HG03095 (cell line): ENCODE measurements around the gene ARFGEF3.

ENCODE experiments used
- ATAC-seq: cut with Tn5 transposase; IDR thresholded peaks from one replicate; pipeline ENCODE4 v1.9.1; 2021; ENCODE audit warnings: moderate library complexity; ENCODE audit not compliant: unreplicated experiment

The ARFGEF3 gene

DNA sequence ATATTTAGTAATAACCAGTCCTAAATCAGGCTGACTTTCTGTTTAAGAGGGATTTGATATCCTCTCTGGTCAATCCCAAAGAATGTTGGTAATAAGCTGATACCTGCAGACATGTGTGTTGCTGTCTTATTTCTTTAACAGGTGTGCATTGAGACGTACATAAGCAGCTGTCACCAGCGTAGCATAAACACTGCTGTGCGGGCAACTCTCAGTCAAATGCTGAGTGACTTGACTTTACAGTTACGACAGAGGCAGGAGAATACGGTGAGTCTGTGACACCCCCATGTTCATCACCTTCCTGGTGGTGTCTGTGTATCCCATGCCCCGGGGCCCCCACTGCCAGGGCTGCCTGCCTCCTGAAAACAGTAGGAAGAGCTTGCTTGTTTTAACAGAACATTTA lies 76.6 kb downstream of the ARFGEF3 start:
- no peak for ATAC-seq

DNA sequence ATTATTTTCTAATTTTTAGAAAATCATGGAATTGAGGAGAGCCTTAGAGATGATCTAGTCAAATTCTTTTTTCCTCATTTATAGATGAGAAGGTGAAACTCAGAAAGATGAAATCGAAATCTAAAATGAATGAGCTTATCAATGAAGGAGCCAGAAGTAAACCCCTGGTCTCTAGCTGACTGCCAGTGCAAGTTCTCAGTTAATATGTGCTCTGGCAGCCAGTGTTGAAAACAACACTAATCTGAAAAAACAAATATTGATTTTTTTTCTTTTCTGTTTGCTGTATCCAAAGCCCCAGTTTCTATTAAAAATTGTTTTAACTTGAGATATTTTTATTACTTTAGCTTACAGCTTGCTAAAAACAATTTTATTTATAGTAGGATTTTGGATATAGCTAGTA lies 78.0 kb downstream of the ARFGEF3 start:
- no peak for ATAC-seq

DNA sequence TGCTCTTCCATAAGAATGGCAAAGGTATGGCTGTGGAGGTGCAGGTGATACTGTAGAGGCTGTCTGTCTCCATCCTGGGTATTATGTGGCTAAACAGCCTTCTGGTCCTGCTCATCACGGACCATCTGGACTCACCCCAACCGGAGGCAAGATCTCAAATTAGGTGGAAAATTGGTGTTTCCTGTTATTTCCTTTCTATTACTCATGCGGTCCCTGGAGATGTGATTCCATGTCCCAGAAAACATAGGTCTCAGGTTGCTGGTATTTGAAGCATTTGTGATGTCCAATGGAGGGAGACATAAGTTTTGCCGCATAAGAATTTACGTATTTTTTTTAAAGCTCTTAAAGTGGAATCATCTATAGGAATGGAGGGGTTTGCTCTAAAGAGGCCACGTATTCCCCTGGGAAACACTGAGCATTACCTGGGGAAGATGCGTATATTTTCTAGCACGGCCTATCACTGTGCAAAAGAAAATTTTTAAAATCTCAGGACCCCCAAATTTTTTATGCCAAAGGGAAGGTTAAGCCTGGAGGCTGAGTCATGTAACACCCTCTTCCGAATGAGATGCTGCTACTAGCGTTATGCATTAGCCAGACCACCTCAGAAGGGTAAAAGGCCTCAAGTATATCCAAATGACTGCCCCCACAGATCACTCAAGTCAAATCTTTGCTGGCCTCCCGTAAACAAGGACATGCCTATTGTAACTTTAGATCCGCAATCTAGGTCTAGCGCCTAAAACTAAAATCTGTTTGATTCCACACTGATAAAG lies 78.9 kb downstream of the ARFGEF3 start:
- ATAC-seq = no peak

DNA sequence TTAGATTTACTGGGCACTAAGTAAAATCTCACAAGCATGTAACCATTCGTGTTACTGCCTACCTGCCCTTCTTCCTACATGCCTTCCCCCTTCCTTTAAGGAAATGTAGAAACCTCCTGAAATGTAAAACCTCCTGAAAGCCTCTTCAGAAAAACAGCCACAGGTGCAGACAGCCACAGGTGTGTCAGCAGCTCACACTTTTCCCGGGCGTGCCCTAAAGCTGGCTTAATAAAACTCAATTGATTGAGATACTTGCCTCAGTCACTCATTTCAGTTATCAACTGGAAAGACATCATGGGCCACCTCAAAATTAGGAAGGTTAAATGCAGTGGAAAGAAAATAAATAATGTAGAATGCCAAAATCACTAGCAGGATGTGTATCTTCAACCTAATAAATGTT lies 79.6 kb downstream of the ARFGEF3 start:
- no peak for ATAC-seq

DNA sequence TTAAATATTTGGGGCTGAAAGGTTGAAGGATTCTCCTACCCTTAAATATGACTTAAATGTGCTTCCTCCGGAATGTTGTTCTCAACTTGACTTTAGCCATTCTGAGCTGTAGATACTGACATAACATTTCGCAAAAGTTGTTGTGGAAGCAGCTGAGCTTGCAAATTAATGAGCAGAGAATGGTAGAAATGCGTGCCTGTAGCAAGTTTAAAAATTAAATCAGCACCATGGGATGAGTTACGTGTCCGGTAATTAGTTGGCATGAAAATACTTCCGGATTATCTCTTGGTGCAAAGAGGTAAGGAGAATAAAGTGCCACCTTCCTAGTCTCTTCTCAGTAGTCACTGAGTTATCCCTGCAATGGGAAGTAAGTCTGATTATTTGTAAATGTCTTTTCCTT lies 80.2 kb downstream of the ARFGEF3 start:
- no peak for ATAC-seq

DNA sequence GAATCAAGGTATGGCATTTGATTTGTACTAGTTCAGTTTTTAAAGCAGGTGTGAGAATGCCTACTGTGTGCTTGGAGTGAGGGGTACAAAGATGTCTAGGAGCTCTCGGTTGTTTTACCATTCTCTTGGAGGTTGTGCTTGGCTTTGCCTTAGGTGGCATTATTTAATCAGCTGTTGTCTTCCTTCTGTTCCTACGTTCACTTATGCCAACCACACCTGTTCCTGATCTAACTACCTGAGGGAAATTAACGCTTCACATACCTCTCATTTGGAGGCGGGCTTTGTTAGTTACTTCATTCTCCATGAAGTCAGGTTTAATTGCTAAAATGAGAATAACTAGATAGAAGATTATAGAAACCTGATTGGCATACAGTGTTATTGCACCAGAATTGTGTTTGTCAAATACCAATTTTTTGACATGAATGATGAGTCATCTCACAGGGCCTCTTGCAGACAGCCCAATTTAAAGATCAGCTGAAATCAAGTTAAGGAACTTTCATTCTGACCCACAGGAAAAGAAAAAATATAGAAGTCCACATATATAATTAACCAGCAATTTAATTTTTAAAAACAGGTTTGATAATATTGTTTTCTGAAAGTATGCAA lies 81.4 kb downstream of the ARFGEF3 start:
- no peak for ATAC-seq

DNA sequence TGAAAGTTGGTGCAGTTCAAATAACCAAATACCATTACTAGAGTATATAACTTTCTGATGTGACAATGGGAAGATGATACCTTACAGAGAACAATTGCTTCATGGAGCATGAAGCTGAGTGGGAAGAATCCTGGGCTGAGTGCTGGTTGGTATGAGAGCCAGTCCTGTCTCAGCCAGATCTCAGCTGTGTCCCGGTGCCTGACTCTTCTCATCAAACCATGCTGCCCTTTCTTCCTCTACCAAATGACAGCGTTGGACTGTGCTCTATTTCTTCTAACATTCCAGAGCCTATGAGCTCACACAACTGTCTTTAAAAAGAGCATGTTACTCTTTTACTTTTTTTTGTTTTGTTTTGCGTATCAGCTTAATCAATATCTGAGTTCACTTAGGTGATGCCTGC lies 84.0 kb downstream of the ARFGEF3 start:
- no peak for ATAC-seq

DNA sequence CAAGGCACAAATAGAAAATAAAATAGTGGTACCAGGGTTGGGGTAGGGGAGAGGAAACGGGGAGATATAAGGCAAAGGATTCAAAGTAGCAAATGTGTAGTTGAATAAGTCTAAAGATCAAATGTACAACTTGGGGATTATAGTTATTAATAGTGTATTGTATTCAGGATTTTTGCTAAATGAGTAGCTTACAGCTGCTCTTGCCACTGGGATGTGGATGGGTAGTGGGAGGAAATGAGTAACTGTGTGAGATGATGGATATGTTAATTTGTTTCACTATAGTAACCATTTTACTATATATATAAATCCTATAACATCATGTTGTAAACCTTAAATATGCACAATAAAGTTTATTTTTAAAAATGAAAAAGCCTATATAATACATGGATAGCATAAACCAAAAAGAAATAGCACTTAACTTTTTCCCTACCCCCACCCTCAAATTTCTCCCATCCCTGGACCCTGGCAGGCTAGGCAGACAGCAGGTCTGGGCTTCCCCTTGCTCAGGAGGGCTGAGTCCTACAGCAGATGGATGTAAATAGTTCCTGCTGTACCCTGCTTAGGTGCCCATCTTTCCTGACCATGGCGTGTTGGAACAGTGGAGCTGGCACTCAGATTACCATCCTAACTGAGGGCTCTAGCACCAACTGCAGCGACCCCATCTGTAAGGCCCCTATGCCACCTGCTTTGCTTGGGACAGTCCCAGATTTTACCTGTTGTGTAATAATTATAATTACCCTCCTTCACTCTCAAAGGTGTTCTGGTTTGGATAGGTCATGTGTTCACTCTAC lies 85.1 kb downstream of the ARFGEF3 start:
- ATAC-seq = no peak

DNA sequence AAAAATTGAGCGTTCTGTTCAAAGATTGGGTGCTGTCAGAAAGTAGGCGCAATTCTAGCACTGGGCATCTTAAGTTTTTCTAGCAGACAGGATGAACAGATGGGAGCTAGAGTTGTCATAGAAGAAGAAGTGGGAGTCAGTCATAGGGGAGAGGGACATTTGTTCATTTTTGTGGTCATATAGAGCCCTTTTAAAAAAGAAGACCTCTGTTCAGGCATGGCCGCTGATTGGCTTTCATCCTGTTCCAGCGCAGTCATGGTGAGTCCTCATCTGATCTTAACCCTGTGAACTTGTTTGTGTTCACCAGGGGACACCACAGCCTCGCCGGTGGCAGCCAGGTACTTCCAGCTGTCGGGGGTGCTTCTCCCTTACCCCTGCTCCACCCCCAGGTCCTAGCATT lies 86.3 kb downstream of the ARFGEF3 start:
- no peak for ATAC-seq

DNA sequence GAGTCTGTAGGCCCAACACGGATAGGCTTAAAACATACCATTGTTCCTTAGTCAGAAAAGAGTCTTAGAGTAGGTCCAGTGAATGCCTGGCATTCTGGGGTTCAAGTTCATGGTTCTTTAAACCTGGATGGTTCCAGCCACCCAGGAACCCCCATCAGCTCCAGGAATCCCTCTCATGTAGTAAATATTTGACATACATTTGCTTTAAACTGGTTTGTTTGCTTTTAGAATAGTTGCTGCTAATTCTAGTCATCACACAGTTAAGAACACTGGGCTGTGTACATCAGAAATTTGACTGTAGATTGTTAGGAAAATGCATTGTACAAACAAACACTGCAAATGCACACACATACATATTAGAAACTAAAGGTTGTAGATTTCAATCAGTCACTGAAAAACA lies 87.1 kb downstream of the ARFGEF3 start:
- no peak for ATAC-seq

DNA sequence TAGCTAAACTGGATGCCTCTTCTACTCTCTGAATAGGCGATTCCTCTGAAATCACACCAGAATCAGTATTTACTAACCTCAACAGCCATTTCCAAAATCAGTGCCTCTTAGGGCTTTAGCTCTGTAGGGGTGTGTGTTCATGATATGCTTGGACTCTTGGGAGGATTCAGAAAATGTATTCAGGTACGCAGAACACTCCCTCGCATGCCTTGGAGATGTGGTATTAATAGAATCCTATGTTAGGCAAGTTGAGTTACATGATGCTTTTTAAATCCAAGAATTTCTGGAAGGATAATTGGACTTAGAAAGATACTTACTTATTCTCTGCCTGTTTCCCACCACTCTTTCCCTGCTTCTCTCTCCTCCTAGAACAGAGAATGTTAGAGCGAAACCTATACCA lies 88.3 kb downstream of the ARFGEF3 start:
- no peak for ATAC-seq

DNA sequence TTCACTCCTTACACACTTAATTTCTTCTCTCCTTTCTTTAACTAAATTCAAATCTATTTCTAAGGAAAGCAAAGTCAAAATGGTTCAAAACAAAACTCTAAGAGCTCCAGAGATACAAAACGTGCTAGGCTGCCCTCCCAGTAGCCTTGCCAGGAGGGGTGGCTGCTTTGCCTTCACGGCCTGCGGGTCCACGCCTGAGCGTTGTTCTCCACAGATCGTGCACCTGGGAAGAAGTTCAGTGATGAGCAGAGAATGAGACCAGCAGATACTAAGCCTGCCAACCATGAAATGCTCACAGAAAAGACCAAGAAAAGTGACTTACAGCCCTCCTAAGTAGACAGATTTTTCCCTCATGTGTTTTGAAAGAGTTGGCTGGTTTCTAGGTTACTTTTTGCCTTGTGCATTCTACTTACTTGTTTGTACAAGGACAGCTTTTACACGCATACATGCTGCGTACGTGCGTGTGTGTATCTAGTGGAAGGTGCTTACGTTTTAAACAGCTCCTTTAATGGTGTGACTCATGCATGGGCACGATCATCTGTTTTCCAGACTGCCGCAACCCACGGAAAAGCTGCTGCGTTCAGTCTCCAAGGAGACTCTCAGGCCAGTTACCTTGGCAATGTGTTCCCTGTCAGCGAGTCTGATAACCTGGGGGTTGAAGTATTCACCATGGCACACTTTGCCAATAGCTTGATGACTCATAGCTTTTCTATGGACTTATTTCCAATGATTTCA lies 88.9 kb downstream of the ARFGEF3 start:
- ATAC-seq = no peak

DNA sequence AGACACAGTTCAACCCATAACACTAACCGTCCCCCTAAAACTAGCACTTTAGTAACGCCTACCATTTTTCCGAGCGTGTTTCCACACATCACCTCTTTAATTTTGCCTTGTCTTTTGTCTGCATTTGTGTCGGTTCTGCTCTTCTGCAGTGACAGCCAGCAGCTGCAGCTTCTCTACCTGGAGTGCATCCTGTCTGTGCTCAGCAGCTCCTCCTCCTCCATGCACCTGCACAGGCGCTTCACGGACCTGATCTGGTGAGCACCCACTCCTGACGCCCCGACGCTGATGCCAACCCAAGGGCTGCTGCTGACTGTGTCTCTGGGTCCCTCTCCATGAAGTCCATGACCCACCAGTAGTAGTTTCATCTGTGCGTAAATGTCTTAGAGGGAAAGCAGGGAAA lies 92.0 kb downstream of the ARFGEF3 start:
- no peak for ATAC-seq

DNA sequence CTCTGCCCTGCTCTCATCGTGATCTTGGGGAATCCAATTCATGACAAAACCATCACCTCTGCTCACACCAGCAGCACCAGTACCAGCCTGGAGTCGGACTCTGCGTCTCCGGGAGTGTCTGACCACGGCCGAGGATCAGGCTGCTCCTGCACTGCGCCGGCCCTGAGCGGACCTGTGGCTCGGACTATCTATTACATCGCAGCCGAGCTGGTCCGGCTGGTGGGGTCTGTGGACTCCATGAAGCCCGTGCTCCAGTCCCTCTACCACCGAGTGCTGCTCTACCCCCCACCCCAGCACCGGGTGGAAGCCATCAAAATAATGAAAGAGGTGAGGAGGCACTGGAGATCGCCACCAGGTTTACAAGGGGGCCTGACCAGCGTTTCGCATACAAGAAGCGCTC lies 93.7 kb downstream of the ARFGEF3 start:
- no peak for ATAC-seq

DNA sequence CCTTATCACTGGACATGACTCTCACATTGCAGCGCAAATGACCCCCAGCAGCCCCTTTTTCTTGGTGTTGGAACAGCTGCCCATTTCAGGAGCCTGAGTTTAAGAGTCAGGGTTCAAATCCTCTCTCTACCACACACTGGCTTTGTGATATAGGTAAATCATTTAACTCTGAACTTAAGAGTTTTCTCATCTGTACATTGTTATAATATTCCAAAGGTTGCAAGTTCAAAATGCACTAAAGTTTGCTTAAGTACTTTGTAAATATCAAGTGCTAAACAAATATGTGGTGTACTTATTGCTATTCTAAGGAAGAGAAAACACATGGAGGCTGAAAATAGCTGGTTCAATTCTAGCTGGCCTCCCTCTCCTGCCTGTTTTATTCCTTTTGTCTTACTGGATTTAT lies 95.9 kb downstream of the ARFGEF3 start:
- no peak for ATAC-seq

DNA sequence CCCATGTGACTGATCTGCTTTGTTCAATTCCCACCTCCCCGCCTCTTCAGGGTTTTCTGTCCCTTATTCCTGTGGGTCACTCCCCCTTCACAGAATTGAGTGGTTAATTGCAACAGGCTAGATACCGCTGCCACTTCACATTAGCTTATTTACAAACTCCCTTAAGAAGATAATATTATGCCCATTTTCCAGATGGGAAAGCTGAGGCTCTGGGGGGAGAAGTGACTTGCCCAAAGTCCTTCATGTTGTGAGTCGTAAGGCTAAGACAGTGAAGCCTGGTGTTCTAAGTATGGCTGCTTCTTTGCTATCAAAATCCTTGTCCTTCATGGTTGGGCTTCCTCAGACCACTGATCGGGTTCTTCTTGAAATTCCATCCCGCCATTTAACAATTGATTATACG lies 96.5 kb downstream of the ARFGEF3 start:
- no peak for ATAC-seq

DNA sequence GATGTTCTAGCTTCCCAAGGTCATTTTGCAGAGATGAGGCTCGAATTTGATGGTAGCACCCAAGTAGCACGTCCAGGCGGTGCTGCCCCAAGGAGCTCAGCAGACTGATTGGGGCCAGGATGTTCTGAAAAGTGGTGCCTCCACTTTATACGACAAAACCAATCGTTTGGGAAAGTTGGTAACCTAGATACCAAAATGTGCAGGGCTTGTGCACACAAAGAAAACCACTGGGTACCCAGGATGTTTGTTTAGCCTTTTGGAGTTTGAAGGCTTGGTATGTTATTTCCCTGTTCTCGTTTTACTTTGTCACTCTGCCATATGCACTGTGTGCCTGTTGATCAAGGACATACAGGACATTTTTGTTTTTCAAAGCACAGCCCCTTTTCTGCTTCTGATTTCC lies 97.3 kb downstream of the ARFGEF3 start:
- ATAC-seq = no peak

DNA sequence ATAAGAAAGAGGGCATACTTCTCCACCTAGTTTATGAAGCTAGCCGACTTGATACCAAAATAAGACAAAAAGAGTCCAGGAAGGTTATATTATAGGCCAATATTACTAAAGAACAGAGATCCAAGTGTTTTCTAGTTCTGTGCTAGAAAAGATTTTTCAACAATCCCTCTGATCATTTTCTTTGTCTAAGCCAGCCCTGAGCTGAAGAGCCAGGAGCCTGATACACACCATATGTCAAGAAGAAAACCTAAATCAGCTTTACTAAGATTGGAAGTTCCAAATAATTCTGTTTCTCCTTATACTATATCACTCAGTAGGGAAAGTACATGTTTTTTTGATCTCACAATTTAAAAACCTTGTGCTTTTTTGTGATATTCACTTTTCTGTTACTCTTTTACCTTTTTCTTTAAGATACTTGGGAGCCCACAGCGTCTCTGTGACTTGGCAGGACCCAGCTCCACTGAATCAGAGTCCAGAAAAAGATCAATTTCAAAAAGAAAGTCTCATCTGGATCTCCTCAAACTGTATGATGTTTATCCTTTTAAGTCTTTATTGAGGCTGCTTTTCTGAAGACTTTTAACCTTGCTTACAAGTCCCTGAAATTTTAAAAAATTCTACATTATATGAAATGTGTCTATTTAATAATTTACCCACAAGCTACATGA lies 99.5 kb downstream of the ARFGEF3 start:
- no peak for ATAC-seq

DNA sequence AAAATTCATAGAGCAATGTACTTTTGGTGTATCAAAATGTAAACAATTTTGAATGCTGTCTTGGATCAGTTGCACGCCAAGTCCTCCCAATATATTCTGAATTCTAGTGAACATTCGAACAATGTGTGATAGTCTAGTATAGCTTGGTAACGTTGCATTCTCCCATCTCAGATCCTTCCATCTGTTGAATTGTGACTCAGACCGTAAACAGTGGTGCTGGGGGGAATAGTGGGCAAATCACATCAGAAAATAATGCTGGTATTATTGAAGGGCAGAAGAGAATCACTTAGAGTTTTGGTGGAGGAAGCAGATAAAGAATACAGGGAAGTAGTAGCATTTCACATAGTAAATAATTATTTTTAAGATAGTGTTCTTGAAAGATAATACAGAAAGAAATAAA lies 102.2 kb downstream of the ARFGEF3 start:
- ATAC-seq = no peak

DNA sequence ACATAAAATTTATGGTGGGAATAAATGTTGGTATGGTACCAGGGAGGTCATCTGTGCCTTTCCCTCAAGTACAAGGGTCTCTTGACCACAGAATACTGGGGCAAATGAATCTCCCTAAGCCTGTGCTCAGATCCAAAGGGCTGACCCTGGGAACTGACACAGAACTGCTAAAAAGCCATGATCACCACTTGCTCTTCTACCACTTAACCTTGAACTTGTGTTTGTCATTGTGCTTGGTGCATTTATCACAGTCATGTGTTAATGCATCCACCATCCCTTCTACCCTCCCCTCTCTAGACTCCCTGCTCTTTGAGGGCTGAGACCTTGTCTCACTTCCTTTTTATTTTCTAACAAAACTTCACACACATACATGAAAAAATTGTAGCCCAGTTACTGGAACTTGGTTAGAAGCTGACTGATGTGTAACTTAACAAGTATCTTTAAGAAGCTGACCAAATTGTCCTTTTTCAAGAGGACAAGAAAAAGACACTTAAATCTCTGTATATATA lies 102.7 kb downstream of the ARFGEF3 start:
- ATAC-seq = no peak

DNA sequence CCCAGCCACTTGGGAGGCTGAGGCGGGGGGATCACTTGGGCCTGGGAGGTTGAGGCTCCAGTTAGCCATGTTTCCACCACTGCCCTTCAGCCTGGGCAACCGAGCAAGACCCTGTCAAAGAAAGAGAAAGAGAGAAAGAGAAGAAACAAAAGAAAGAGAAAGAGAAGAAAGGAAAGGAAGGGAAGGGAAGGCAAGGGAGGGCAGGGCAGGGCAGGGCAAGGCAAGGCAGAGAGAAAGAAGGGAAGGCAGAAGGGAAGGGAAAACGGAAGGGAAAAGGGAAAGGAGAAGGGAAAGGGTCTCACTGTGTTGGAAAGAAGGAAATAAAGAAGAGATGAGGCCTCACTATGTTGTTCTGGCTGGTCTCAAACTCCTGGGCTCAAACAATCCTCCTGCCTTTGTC lies 104.4 kb downstream of the ARFGEF3 start:
- no peak for ATAC-seq
